Measurements from ENCODE around the gene SCMH1. TPM values are rescaled to one million over a fixed set of nuclear protein-coding genes. Genes with fewer than 3 reads are reported as not detected.

The SCMH1 gene
- polyA plus RNA-seq, 1 of the 3 experiments (the other 2 are of a cell fraction): 38.5 TPM

- peaks cover 20 to 30% of the 10 kb centered on the region in 2 experiments for H3K36me3 ChIP-seq (replicated peaks in 1 of 2; ENCODE audit: control insufficient read depth in 1 of 2, insufficient read depth in 2 of 2, low read length in 1 of 2)
- H3K9me3 ChIP-seq: no peaks in the 10 kb centered on the region
- no peaks in the 10 kb centered on the region; the same call in 1 of the 2 replicates for H3K9me2 ChIP-seq
- no peak overlapping the region for H3K27ac ChIP-seq (ENCODE audit: low read depth in 2 of 2, low read length in 1 of 2)
- no peak overlapping the region for H2AFZ ChIP-seq (ENCODE audit: low read depth)
- TF ChIP-seq SMC3 (IDR thresholded peaks at IDR 0.05; ENCODE audit: low read depth, low read length) (no peak), FOSL2 (IDR thresholded peaks at IDR 0.05; ENCODE audit: borderline replicate concordance, low read depth) (no peak), EP300 (IDR thresholded peaks at IDR 0.05; ENCODE audit: borderline replicate concordance in 1 of 2, low read depth in 1 of 2, low read length in 1 of 2) (no peak), FOXM1 (IDR thresholded peaks at IDR 0.05; ENCODE audit: low read depth) (no peak), GABPA (IDR thresholded peaks at IDR 0.05; ENCODE audit: low read depth) (no peak), IRF3 (IDR thresholded peaks at IDR 0.05; ENCODE audit: low read depth, low read length) (no peak), YY1 (IDR thresholded peaks at IDR 0.05; ENCODE audit: low read depth) (no peak), MAX (IDR thresholded peaks at IDR 0.05; ENCODE audit: low read depth) (no peak), MXI1 (IDR thresholded peaks at IDR 0.05; ENCODE audit: low read depth, low read length) (no peak), SIN3A (IDR thresholded peaks at IDR 0.05; ENCODE audit: borderline replicate concordance, low read depth, low read length) (no peak), CTCF (IDR thresholded peaks at IDR 0.05) (no peak), REST (IDR thresholded peaks at IDR 0.05; ENCODE audit: low read depth, low read length) (no peak), TCF12 (IDR thresholded peaks at IDR 0.05) (no peak), GATA2 (CRISPR knock-in tag; IDR thresholded peaks at IDR 0.05) (no peak), NRF1 (IDR thresholded peaks at IDR 0.05; ENCODE audit: low read depth, low read length) (no peak), POLR2AphosphoS5 (IDR thresholded peaks at IDR 0.05; ENCODE audit: low read depth, low read length) (no peak), RCOR1 (IDR thresholded peaks at IDR 0.05; ENCODE audit: low read length) (no peak)
- peaks cover 0 to 4% of the 10 kb centered on the region in 2 experiments; a peak in 1 of 4 replicates for H3K4me1 ChIP-seq (ENCODE audit: control insufficient read depth in 1 of 2, insufficient read depth in 2 of 2, low read depth in 1 of 2, low read length in 1 of 2)
- no peak overlapping the region for H3K4me3 ChIP-seq (ENCODE audit: low read depth in 2 of 2, low read length in 1 of 2)
- H3K9ac ChIP-seq: no peak overlapping the region
- CTCF ChIA-PET: no interaction called here
- H4K20me1 ChIP-seq (ENCODE audit: insufficient read depth): no peaks in the 10 kb centered on the region
- POLR2A ChIA-PET: no interaction called here
- DNase-seq: no peak
- no peak overlapping the region for H3K4me2 ChIP-seq
- H3K27me3 ChIP-seq (ENCODE audit: insufficient read depth): no peaks in the 10 kb centered on the region
- H3F3A ChIP-seq (replicated peaks; ENCODE audit: insufficient read depth): no peaks in the 10 kb centered on the region
- H3K79me2 ChIP-seq (ENCODE audit: insufficient read depth): no peaks in the 10 kb centered on the region
Measured at GRCh38 chr1:41118645-41119044, 123.5 kb downstream of the SCMH1 start.

All from SK-N-SH (cell line).